Measurements from ENCODE around the gene LRRC26. TPM values are rescaled to one million over a fixed set of nuclear protein-coding genes. Genes with fewer than 3 reads are reported as not detected.
"Not testable (repeated sequence)": the region's sequence is repeated elsewhere in the genome, so short reads cannot be mapped to it uniquely, and the experiment has no call there.

LRRC26 gene
- total RNA-seq, 1 donor from 2014 or later, result 0.31 TPM

DNA sequence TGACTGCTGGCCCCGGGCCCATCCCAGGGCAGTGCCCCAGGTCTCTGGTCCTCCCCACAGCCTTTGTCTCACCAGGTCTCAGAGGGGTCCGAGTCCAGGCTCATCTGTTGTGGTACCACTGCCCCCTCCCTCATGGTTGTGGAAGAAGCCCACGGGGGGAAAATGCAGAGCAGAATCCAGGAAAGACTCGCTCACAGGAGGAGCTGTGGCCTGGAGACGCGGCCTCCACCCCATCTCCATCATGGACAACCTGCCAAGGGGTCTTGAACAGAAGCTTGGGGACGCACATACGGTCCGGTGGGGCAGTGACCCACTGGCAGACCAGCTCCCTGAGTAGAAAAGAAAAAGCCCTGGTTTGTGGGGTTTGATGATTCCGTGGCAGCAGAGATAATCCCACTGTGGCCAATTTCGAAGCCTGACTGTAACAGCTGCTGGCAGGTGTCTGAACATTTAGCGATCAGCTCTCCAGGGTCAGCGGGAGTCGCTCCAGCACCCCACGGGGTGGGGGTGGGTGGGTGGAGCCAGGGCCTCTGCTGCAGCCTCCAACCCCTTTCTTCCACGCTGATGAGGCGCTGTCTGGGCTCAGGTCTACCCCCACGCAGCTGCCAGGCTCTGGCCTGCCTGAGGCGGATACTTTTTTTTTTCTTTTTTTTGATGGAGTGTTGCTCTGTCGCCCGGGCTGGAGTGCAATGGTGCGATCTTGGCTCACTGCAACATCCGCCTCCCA, 32.8 kb downstream of the LRRC26 start:
- ChIA-PET CTCF (interaction anchor here (1.1 kb wide), 1 partner anchor 13 kb away, joined by 3 read pairs; no protein-coding TSS in a partner anchor), POLR2A (interaction anchor here (1.0 to 2.1 kb wide), 2 partner anchors 10 to 11 kb away, joined by 3 to 7 read pairs; no protein-coding TSS in a partner anchor)
- Mint-ChIP-seq H3K27me3 (peaks cover 43% of the 10 kb centered on the region), H3K4me1 (peaks cover 3% of the 10 kb centered on the region), H3K36me3 (ENCODE audit: low read depth) (no peaks in the 10 kb centered on the region), H3K4me3 (no peak overlapping the region), H3K27ac (no peak overlapping the region), H3K9me3 (no peaks in the 10 kb centered on the region)
- TF ChIP-seq, protein P1, sequence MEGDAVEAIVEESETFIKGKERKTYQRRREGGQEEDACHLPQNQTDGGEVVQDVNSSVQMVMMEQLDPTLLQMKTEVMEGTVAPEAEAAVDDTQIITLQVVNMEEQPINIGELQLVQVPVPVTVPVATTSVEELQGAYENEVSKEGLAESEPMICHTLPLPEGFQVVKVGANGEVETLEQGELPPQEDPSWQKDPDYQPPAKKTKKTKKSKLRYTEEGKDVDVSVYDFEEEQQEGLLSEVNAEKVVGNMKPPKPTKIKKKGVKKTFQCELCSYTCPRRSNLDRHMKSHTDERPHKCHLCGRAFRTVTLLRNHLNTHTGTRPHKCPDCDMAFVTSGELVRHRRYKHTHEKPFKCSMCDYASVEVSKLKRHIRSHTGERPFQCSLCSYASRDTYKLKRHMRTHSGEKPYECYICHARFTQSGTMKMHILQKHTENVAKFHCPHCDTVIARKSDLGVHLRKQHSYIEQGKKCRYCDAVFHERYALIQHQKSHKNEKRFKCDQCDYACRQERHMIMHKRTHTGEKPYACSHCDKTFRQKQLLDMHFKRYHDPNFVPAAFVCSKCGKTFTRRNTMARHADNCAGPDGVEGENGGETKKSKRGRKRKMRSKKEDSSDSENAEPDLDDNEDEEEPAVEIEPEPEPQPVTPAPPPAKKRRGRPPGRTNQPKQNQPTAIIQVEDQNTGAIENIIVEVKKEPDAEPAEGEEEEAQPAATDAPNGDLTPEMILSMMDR (IDR thresholded peaks at IDR 0.05), result no peak
- intact Hi-C loops (cut with micrococcal nuclease), result no loop called here
- no peak for DNase-seq
- no peak for ATAC-seq (ENCODE audit: low read depth)

DNA sequence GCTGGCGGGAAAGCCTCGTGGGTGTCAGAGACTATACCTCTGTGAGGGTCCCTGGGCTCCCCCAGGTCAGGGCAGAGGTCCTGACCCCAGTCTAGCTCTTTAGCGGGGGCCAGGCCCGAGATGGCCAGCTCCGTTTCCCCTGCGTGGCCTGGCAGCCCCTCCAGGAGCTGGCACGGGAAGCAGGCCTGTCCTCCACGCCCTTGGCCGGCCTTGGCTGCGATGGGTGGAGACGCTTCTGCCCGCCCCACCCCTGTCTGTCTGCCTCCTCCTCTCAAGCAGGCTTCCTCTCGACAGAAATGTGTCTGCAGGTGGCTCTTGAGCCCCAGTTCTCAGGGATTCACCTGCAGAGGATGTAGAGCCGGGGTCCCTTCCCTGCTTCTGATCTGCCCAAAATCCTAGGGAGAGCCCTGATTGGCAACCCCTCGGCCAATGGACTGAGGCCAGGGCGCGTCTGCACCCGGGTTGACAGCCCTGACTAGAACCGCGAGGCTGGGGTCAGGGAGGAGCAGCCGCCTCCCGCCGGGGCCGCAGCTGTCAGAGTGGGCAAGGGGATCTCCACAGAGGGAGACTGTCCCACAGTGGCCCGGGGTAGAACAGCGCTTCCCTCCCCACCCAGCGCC, 33.5 kb downstream of the LRRC26 start:
- POLR2A ChIA-PET, result interaction anchor here (1.0 to 2.1 kb wide), 2 partner anchors 9 to 12 kb away, joined by 3 to 7 read pairs; no protein-coding TSS in a partner anchor

DNA sequence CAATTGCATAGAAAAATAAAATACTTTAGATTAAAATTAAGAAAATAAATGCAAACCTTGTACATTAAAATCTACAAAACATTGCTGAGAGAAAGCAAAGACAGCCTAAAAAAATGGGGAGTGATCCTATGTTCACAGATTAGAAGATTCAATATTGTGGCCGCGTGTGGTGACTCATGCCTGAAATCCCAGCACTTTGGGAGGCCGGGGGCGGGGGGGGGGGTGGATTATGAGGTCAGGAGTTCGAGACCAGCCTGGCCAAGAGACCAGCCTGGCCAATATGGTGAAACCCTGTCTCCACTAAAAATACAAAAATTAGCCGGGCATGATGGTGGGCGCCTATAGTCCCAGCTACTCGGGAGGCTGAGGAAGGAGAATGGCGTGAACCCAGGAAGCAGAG, 34.7 kb downstream of the LRRC26 start:
- peaks cover 32% of the 10 kb centered on the region for H3K27me3 Mint-ChIP-seq
- ChIA-PET POLR2A (interaction anchor here (0.7 to 0.8 kb wide), 2 partner anchors 74 to 177 kb away, joined by 4 to 15 read pairs; no protein-coding TSS in a partner anchor), CTCF (interaction anchor here (0.7 kb wide), 1 partner anchor 14 kb away, joined by 3 read pairs; no protein-coding TSS in a partner anchor)
- ATAC-seq (ENCODE audit: low read depth); intact Hi-C loops (cut with micrococcal nuclease); H3K9me3 Mint-ChIP-seq; H3K4me1 Mint-ChIP-seq; H3K36me3 Mint-ChIP-seq (ENCODE audit: low read depth); H3K27ac Mint-ChIP-seq; H3K4me3 Mint-ChIP-seq; DNase-seq: not testable (repeated sequence)

More for the DNA sequence above, 33.5 kb downstream of the LRRC26 start:
- no peaks in the 10 kb centered on the region for H3K36me3 Mint-ChIP-seq (ENCODE audit: low read depth)
- intact Hi-C loops (cut with micrococcal nuclease), result no loop called here
- H3K27ac Mint-ChIP-seq, result no peak overlapping the region
- DNase-seq (no peak), ATAC-seq (ENCODE audit: low read depth) (no peak)
- H3K9me3 Mint-ChIP-seq, result no peaks in the 10 kb centered on the region
- TF ChIP-seq, protein P1 (IDR thresholded peaks at IDR 0.05), result no peak
- no peak overlapping the region for H3K4me3 Mint-ChIP-seq
- H3K27me3 Mint-ChIP-seq, result peaks cover 40% of the 10 kb centered on the region
- CTCF ChIA-PET, result interaction anchor here (1.1 kb wide), 1 partner anchor 14 kb away, joined by 3 read pairs; no protein-coding TSS in a partner anchor
- H3K4me1 Mint-ChIP-seq, result peaks cover 3% of the 10 kb centered on the region

DNA sequence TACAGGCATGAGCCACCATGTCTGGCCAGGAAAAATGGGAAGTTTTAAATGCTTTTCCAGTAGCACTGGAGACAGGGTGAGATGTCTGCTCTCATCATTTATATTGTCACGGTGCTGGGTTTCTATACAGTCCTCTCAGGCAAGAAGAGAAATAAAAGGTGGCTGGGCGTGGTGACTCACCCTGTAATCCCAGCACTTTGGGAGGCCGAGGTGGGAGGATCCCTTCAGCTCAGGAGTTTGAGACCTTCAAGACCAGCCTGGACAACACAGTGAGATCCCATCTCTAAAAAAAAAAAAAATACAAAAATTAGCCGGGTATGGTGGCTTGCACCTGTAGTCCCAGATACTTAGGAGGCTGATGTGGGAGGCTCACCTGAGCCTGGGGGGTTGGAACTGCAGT, 35.7 kb downstream of the LRRC26 start:
- Mint-ChIP-seq H3K27me3 (peaks cover 27% of the 10 kb centered on the region), H3K36me3 (ENCODE audit: low read depth) (no peaks in the 10 kb centered on the region), H3K4me3 (no peak overlapping the region), H3K9me3 (no peaks in the 10 kb centered on the region), H3K27ac (no peak overlapping the region), H3K4me1 (peaks cover 7% of the 10 kb centered on the region)
- no peak for DNase-seq
- intact Hi-C loops (cut with micrococcal nuclease), result no loop called here
- TF ChIP-seq, protein P1 (IDR thresholded peaks at IDR 0.05), result no peak
- POLR2A ChIA-PET, result interaction anchor here (0.6 kb wide), 2 partner anchors 17 to 71 kb away, joined by 3 to 9 read pairs; partner anchors contain the start of genes NDOR1 and TMEM203
- no peak for ATAC-seq (ENCODE audit: low read depth)
- CTCF ChIA-PET, result no interaction called here

DNA sequence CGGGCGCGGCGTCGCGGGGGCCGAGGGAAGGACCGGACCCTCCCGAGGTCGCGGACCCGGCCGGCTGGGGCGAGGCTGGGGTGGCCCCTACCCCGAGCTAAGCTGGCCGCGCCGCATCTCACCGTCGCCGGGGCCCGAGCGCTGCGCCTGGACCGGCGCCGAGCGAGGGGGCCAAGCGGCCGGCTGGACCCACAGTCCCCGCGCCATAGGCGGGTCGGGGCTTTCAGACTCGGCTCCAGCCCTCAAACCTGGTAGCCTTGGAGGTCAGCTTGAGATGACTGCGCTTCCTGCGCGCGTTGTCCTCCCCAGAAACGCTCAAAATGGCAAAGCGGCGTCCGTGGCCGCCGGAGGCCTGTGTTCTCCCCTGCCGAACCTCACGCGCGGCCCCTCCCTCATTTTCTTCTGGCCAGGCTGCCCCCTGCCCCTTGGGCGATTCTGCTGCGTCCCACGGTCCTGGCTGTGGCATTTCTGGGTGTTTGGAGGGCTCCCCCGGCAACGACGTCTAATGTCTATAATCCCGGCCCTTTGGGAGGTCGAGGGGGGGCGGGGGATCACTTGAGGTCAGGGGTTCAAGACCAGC, 39.6 kb downstream of the LRRC26 start:
- DNase-seq, result no peak
- peak; percentile 3 for ATAC-seq (ENCODE audit: low read depth)
- ChIA-PET POLR2A (interaction anchor here (0.7 to 3.5 kb wide), 23 partner anchors 8 to 422 kb away, joined by 3 to 76 read pairs (median 5); partner anchors contain the start of genes ANAPC2, DPP7, GRIN1 and MAN1B1), CTCF (interaction anchor here (0.7 to 1.6 kb wide), 4 partner anchors 58 to 182 kb away, joined by 3 to 5 read pairs (median 3); partner anchors contain the start of gene SSNA1)
- Mint-ChIP-seq H3K4me3 (peak overlapping the region; percentile 81), H3K36me3 (ENCODE audit: low read depth) (peaks cover 2% of the 10 kb centered on the region), H3K27ac (peak overlapping the region; percentile 69), H3K4me1 (peaks cover 32% of the 10 kb centered on the region), H3K27me3 (peaks cover 5% of the 10 kb centered on the region), H3K9me3 (no peaks in the 10 kb centered on the region)
- TF ChIP-seq, protein P1 (IDR thresholded peaks at IDR 0.05), result no peak
- intact Hi-C loops (cut with micrococcal nuclease), result no loop called here

Data from activated B cell treated with CpG ODN at 0.5 μM for 24 hours (primary cell).